Nephron progenitor cell (in vitro differentiated cells): ENCODE measurements around the gene PDE4D.
A peak's percentile ranks its signal among the peaks of the same experiment; 100 is the strongest.

Experiments used
- DNase-seq: peaks from one replicate; pipeline ENCODE4 v3.0.0; 2021
- H3K27ac Mint-ChIP-seq: 2 replicates; pipeline ENCODE4 v1.8.0; 2021; ENCODE audit warnings: mild to moderate bottlenecking, moderate library complexity, mixed read lengths
- H3K27me3 Mint-ChIP-seq: 2 replicates; pipeline ENCODE4 v1.8.0; 2021; ENCODE audit warnings: mild to moderate bottlenecking, low read depth, mixed read lengths; ENCODE audit not compliant: poor library complexity
- H3K36me3 Mint-ChIP-seq: 2 replicates; pipeline ENCODE4 v1.8.0; 2021; ENCODE audit warnings: low read depth, mixed read lengths
- H3K4me1 Mint-ChIP-seq: 2 replicates; pipeline ENCODE4 v1.8.0; 2021; ENCODE audit warnings: mixed read lengths
- H3K4me3 Mint-ChIP-seq: 2 replicates; pipeline ENCODE4 v1.8.0; 2021; ENCODE audit warnings: mild to moderate bottlenecking, moderate library complexity, mixed read lengths
- H3K9me3 Mint-ChIP-seq: 2 replicates; pipeline ENCODE4 v1.8.0; 2021; ENCODE audit warnings: mild to moderate bottlenecking, moderate library complexity, mixed read lengths
- CTCF ChIP-seq: fragments of 200-600 bp; sonication (generic); IDR thresholded peaks from 2 replicates; pipeline ENCODE4 v1.5.0; 2021; ENCODE audit warnings: antibody characterized with exemption

The PDE4D gene

GRCh38 chr5:59020611-59021285 lies 872.8 kb downstream of the PDE4D start:
- Mint-ChIP-seq H3K27ac (peak overlapping the region; percentile 98), H3K4me3 (peak overlapping the region; percentile 65), H3K4me1 (peaks cover 61% of the 10 kb centered on the region), H3K9me3 (peaks cover 33% of the 10 kb centered on the region), H3K27me3 (no peaks in the 10 kb centered on the region), H3K36me3 (peaks cover 71% of the 10 kb centered on the region)
- TF ChIP-seq CTCF, result no peak
- no peak for DNase-seq

- TF ChIP-seq CTCF, result no peak
- no peak for DNase-seq
- peaks cover 52% of the 10 kb centered on the region for H3K4me1 Mint-ChIP-seq
- H3K27me3 Mint-ChIP-seq, result no peaks in the 10 kb centered on the region
- H3K27ac Mint-ChIP-seq, result peak overlapping the region; percentile 18
- H3K9me3 Mint-ChIP-seq, result peaks cover 46% of the 10 kb centered on the region
- no peak overlapping the region for H3K4me3 Mint-ChIP-seq
- H3K36me3 Mint-ChIP-seq, result peaks cover 71% of the 10 kb centered on the region
Observed at GRCh38 chr5:59019078-59019477, 874.4 kb downstream of the PDE4D start.

GRCh38 chr5:59016925-59017324 lies 876.6 kb downstream of the PDE4D start:
- no peak for DNase-seq
- peaks cover 3% of the 10 kb centered on the region for H3K27me3 Mint-ChIP-seq
- peaks cover 68% of the 10 kb centered on the region for H3K9me3 Mint-ChIP-seq
- TF ChIP-seq CTCF, result no peak
- peaks cover 86% of the 10 kb centered on the region for H3K36me3 Mint-ChIP-seq
- H3K4me3 Mint-ChIP-seq, result no peak overlapping the region
- H3K4me1 Mint-ChIP-seq, result peaks cover 39% of the 10 kb centered on the region
- no peak overlapping the region for H3K27ac Mint-ChIP-seq

GRCh38 chr5:59008816-59009473 lies 884.6 kb downstream of the PDE4D start:
- Mint-ChIP-seq H3K9me3 (peaks cover 36% of the 10 kb centered on the region), H3K36me3 (peaks cover 58% of the 10 kb centered on the region), H3K27ac (no peak overlapping the region), H3K4me3 (no peak overlapping the region), H3K27me3 (peaks cover 3% of the 10 kb centered on the region), H3K4me1 (peaks cover 33% of the 10 kb centered on the region)
- TF ChIP-seq CTCF, result no peak
- DNase-seq, result no peak

GRCh38 chr5:59007460-59008063 lies 886.0 kb downstream of the PDE4D start:
- H3K4me1 Mint-ChIP-seq, result peaks cover 45% of the 10 kb centered on the region
- peaks cover 51% of the 10 kb centered on the region for H3K36me3 Mint-ChIP-seq
- no peak overlapping the region for H3K4me3 Mint-ChIP-seq
- H3K9me3 Mint-ChIP-seq, result peaks cover 23% of the 10 kb centered on the region
- no peak overlapping the region for H3K27ac Mint-ChIP-seq
- peak; percentile 28 for TF ChIP-seq CTCF
- no peaks in the 10 kb centered on the region for H3K27me3 Mint-ChIP-seq
- no peak for DNase-seq
